GM18867 (cell line): ENCODE results near the gene RGS5.

Experiments used
- ATAC-seq: cut with Tn5 transposase; IDR thresholded peaks from one replicate; pipeline ENCODE4 v1.9.1; 2021; ENCODE audit warnings: mild to moderate bottlenecking, moderate library complexity; ENCODE audit not compliant: unreplicated experiment

RGS5 gene

GRCh38 chr1:163186862-163187261 lies 15.9 kb downstream of the RGS5 start:
- ATAC-seq = no peak

GRCh38 chr1:163182330-163182949 lies 20.3 kb downstream of the RGS5 start:
- no peak for ATAC-seq

GRCh38 chr1:163178628-163179027 lies 24.1 kb downstream of the RGS5 start:
- no peak for ATAC-seq

DNA sequence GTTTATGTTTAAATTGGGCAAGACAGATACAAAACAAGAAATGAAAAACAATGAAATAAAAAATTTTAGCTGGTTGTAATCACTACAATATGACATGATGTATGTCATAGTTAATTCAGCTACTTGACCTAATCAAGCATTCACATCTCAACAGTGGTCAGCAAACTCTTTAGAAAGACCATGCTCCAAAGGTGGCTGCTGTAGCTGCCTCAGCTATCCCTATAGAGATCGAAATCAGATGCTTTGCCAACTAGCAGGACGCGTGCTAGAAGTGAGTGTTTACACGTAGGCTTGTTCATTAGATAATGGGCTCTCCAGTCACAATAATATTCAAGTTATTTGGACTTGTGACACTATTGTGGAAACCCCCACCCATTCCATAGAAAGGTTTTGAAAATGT lies 25.9 kb downstream of the RGS5 start:
- ATAC-seq = no peak

GRCh38 chr1:163174524-163175437 lies 27.9 kb downstream of the RGS5 start:
- ATAC-seq = peak; percentile 65

DNA sequence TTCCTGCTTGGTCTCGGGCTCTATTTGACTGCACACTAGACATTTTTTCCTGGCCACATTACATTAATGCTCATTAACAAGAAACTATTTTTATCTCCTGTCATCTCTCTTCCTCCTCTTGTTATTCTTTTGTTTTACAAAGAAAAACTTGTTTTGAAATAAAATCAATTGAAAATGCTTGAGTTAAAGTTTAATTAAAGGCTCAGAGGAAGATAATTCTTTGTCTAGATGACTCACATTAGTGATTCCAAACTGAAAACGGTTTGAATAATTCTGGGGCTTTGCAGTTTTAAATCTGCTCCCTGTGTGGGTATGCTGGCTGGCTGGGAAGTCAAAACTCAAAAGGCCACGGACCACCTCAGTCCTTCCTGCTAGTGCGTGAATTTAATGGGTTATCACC lies 29.6 kb downstream of the RGS5 start:
- ATAC-seq = no peak

DNA sequence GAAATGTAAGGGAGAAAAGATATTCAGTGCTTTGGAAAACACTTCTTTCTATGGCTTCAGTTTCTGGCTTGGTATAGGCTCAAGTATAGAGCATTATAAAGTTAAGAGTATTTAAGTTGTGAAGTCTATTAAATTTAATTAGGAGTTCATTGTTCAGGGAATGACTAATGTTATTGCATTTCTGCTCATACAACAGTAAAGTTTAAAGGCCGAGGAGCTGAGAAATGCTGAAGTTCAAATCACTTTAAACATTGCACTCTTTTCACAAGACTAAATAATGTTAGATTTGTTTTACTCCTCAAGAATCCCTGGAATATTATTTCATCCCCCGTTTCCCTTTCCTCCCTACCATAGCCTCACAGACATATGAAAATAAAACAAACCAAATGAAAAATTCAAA lies 30.1 kb downstream of the RGS5 start:
- ATAC-seq = no peak

- ATAC-seq = no peak
These were observed 30.9 kb downstream of the RGS5 start for GRCh38 chr1:163171826-163172225.

DNA sequence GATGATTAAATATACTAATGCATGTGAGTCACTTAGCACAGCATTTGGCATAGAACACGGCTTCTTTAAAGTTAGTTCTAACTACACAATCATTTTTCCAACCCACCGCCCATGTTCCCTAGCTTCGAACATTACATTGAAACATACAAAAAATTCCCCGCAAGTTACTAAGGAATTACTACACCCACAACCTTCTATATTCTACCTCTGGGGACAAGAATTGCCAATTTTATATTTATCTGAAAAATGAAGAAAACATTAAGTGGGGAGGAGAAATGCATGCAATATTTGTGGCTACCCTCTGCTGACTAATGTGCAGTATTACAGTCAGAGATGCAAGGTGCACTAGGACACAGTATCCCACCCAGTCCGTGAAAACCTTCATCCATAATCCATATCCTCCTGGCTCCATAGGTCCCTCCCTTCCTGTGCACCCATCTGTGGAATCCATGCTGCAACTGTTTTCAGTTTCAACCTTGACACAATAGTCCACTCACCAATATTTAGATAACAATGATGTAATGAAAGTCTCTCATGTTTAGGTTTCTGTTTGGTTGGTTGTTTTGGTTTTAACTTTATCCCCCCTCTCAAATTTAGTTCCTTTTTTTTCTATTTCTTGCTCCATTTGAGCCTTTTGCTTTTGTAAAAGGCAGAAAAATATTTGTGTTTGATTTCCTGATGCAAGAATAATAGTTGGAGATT lies 31.6 kb downstream of the RGS5 start:
- no peak for ATAC-seq

- no peak for ATAC-seq
These were observed 32.4 kb downstream of the RGS5 start for GRCh38 chr1:163170331-163170730.

DNA sequence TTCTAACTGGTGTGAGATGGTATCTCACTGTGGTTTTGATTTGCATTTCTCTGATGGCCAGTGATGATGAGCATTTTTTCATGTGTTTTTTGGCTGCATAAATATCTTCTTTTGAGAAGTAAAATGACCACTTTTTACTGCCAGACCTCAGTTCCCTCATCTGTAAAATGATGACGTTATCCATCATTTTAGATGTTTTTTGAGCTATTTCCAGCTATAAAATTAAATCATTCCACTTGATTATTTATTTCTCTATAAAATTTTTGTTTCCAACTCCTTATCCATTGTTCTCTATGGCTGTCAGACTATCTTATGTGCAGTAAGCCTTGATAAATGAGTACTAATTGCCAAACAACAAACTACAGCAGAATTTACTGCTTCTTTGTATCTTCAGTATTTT lies 33.2 kb downstream of the RGS5 start:
- ATAC-seq = no peak

GRCh38 chr1:163168053-163168452 lies 34.7 kb downstream of the RGS5 start:
- ATAC-seq = no peak

DNA sequence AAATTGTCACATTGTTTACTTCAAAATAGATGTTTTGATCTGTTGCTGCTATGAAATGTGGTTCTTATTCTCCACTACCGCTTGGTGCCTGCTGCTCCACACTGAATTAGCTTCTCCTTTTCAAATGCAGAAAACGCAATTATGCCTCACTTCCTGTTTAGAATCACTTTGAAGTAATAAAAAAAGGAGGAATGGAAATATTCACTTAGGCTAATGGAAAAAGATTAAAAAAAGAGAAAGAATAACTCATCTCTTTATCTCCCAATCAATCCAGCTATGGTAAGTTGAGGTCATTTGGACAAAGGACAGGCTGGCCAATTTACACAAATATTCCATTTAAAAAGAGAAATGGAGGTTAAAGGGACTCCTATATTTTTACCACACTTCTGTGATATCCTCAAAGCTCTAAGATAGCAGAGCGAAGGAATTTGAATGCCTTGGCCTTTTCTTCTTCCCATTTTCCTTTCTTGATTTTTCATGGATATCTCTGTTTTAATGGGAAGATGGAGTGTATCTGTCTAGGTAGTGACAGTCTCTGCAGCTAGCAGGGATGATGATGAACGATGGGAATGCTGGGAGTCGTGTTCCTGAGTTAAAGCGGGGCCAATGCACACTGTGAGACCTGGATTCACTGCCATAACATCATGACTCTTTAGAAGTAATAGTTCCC lies 35.7 kb downstream of the RGS5 start:
- no peak for ATAC-seq

GRCh38 chr1:163165119-163165518 lies 37.6 kb downstream of the RGS5 start:
- no peak for ATAC-seq

DNA sequence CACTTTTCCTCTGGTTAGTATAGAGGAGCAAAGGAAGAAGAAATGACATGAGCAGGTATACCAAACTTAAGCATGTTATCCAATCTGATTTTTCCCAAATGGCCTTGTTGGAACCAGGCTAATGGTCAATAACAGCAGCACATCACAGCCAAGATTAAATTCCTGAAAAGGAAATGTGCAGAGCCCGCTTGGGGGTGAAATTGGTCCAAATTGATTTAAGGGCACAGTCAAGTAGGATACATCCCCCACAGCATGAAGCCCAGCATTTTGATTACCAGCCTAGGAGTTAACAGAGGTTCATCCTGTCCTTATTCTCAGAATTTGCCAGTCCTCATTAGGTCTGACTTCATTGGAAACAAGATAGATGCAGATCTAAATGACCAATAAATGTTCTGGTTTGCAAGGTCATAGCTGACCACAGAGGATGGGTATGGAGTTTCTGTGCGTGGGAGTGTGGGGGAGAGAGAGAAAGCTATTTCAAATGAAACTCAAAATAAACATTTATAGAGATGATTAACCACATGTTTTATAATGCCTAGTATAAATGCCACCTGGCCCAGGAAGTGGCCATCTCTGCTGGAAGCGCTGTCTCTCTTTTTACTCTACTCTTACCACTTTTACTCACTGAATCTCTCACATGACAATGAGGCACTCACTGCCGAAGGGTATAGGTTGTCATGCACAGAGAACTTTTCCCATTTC lies 38.7 kb downstream of the RGS5 start:
- no peak for ATAC-seq

GRCh38 chr1:163163163-163163562 lies 39.6 kb downstream of the RGS5 start:
- ATAC-seq = no peak

- no peak for ATAC-seq
These were observed 40.3 kb downstream of the RGS5 start for GRCh38 chr1:163162381-163162914.

GRCh38 chr1:163161841-163162240 lies 40.9 kb downstream of the RGS5 start:
- no peak for ATAC-seq

GRCh38 chr1:163161337-163161736 lies 41.4 kb downstream of the RGS5 start:
- no peak for ATAC-seq

GRCh38 chr1:163155606-163156005 lies 47.1 kb downstream of the RGS5 start:
- no peak for ATAC-seq
